ENCODE measurements around the gene CNBD2. TPM values are rescaled to one million over a fixed set of nuclear protein-coding genes. Genes with fewer than 3 reads are reported as not detected.
A peak's percentile ranks its signal among the peaks of the same experiment; 100 is the strongest.
"Not testable (repeated sequence)": the region's sequence is repeated elsewhere in the genome, so short reads cannot be mapped to it uniquely, and the experiment has no call there.

CNBD2 gene
- polyA plus RNA-seq, 3 donors = 8.0 to 11.3 (median 9.3) TPM

DNA sequence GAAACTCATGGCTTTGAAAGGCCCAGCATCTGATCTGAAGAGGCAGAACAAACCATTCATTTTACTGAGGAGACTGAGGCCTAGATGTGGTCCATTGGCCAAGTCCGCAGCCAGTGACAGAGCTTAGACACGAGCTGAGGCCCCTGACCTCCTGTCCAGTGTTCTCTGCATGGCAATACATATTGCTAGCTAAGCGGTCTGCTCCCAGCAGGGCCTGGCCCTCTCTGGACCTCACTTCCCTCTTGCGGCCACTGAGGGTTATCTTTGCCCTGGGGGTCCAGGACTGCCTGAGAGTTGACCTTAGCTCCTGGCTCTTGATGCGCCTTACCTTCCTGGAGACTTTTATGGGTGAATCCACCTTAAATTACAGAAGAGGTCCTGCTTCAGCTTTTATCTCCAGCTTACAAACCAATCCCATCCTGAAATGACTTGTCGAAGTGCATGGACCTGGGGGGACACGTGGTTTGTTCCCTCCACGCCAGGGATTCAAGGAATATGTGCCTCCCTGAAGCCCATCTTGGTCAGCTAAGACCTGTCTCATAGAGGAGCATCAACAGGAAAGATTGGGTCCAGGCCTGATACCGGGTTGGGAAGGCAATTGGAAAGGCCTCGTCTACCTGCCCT, 75.6 kb downstream of the CNBD2 start:
- Mint-ChIP-seq H3K4me1 (peaks cover 36% of the 10 kb centered on the region), H3K27me3 (ENCODE audit: low read depth in 3 of 3) (peaks cover 0 to 2% (median 2%) of the 10 kb centered on the region in 3 donors), H3K27ac (peak overlapping the region in 6 of 7 donors; percentile 1 to 67 (median 52)), H3K4me3 (no peak overlapping the region), H3K36me3 (peaks cover 7 to 27% of the 10 kb centered on the region in 2 donors), H3K9me3 (no peaks in the 10 kb centered on the region)
- DNase-seq = no peak
- TF ChIP-seq, protein P1, sequence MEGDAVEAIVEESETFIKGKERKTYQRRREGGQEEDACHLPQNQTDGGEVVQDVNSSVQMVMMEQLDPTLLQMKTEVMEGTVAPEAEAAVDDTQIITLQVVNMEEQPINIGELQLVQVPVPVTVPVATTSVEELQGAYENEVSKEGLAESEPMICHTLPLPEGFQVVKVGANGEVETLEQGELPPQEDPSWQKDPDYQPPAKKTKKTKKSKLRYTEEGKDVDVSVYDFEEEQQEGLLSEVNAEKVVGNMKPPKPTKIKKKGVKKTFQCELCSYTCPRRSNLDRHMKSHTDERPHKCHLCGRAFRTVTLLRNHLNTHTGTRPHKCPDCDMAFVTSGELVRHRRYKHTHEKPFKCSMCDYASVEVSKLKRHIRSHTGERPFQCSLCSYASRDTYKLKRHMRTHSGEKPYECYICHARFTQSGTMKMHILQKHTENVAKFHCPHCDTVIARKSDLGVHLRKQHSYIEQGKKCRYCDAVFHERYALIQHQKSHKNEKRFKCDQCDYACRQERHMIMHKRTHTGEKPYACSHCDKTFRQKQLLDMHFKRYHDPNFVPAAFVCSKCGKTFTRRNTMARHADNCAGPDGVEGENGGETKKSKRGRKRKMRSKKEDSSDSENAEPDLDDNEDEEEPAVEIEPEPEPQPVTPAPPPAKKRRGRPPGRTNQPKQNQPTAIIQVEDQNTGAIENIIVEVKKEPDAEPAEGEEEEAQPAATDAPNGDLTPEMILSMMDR (IDR thresholded peaks at IDR 0.05) = no peak
- WGBS (ENCODE audit: insufficient coverage) = 86% methylated on average over 9 of the region's 10 CpGs
- H3K27me3 ChIP-seq (ENCODE audit: control insufficient read depth in 2 of 2, insufficient read depth in 2 of 2, low read length in 2 of 2) = no peaks in the 10 kb centered on the region
- intact Hi-C loops (cut with micrococcal nuclease) = no loop called here
- H3K9me3 ChIP-seq (replicated peaks in 1 of 2; ENCODE audit: control insufficient read depth in 1 of 2, insufficient read depth in 1 of 2, low read length in 2 of 2) = no peaks in the 10 kb centered on the region
- no peak overlapping the region for H2AFZ ChIP-seq (ENCODE audit: insufficient read depth, low read depth, low read length, poor library complexity, severe bottlenecking)
- H3K27ac ChIP-seq (ENCODE audit: low read depth in 1 of 2, low read length in 2 of 2) = peak overlapping the region in 1 of 2 donors; percentile 22
- no peak overlapping the region for H3K9ac ChIP-seq (ENCODE audit: insufficient read depth, low read length, poor library complexity, severe bottlenecking)
- H3K36me3 ChIP-seq (replicated peaks in 1 of 2; ENCODE audit: control insufficient read depth in 1 of 2, insufficient read depth in 2 of 2, low read length in 2 of 2) = peaks cover 0 to 10% of the 10 kb centered on the region in 2 donors
- H3K4me2 ChIP-seq (replicated peaks; ENCODE audit: extremely low read depth, low read length, poor library complexity, severe bottlenecking) = no peak overlapping the region
- peaks cover 27% of the 10 kb centered on the region for H3K79me2 ChIP-seq (ENCODE audit: insufficient read depth, low read length)
- no peak overlapping the region for H3K4me3 ChIP-seq (replicated peaks in 1 of 3; ENCODE audit: low read depth in 2 of 3, low read length in 3 of 3)
- peaks cover 49% of the 10 kb centered on the region for H4K20me1 ChIP-seq (ENCODE audit: insufficient read depth, low read length)
- peaks cover 2 to 14% of the 10 kb centered on the region in 2 donors for H3K4me1 ChIP-seq (ENCODE audit: control insufficient read depth in 1 of 2, insufficient read depth in 2 of 2, low read length in 2 of 2)

DNA sequence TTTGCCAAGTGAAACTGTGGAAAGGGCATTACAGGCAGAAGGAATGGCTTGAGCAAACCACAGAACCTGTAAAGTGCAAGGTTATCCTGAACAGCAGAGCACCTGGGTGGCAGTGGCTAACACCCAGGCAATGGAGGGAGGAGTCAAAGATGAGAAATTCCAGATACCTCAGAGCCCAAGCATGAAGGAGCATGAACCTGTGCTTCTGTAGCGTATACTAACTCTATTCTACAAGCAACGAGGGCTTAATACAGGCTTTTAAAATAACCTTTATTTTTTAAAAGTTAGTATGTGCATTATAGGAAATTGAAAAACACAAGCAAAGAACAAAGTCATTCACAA, 77.0 kb downstream of the CNBD2 start:
- H3K4me2 ChIP-seq (replicated peaks; ENCODE audit: extremely low read depth, low read length, poor library complexity, severe bottlenecking) = no peak overlapping the region
- Mint-ChIP-seq H3K27ac (peak overlapping the region in 1 of 7 donors; percentile 63), H3K9me3 (no peaks in the 10 kb centered on the region), H3K4me3 (no peak overlapping the region), H3K36me3 (peaks cover 7 to 27% of the 10 kb centered on the region in 2 donors), H3K4me1 (peaks cover 43% of the 10 kb centered on the region), H3K27me3 (ENCODE audit: low read depth in 3 of 3) (peaks cover 0 to 2% (median 0%) of the 10 kb centered on the region in 3 donors)
- intact Hi-C loops (cut with micrococcal nuclease) = no loop called here
- peaks cover 0 to 10% of the 10 kb centered on the region in 2 donors for H3K36me3 ChIP-seq (replicated peaks in 1 of 2; ENCODE audit: control insufficient read depth in 1 of 2, insufficient read depth in 2 of 2, low read length in 2 of 2)
- peaks cover 40% of the 10 kb centered on the region for H3K79me2 ChIP-seq (ENCODE audit: insufficient read depth, low read length)
- no peak overlapping the region for H2AFZ ChIP-seq (ENCODE audit: insufficient read depth, low read depth, low read length, poor library complexity, severe bottlenecking)
- H3K27me3 ChIP-seq (ENCODE audit: control insufficient read depth in 2 of 2, insufficient read depth in 2 of 2, low read length in 2 of 2) = no peaks in the 10 kb centered on the region
- no peak overlapping the region for H3K4me3 ChIP-seq (replicated peaks in 1 of 3; ENCODE audit: low read depth in 2 of 3, low read length in 3 of 3)
- peaks cover 2 to 12% of the 10 kb centered on the region in 2 donors for H3K4me1 ChIP-seq (ENCODE audit: control insufficient read depth in 1 of 2, insufficient read depth in 2 of 2, low read length in 2 of 2)
- no CpG with 5 or more reads among the region's 2 CpGs for WGBS (ENCODE audit: insufficient coverage)
- no peaks in the 10 kb centered on the region for H3K9me3 ChIP-seq (replicated peaks in 1 of 2; ENCODE audit: control insufficient read depth in 1 of 2, insufficient read depth in 1 of 2, low read length in 2 of 2)
- no peak overlapping the region for H3K9ac ChIP-seq (ENCODE audit: insufficient read depth, low read length, poor library complexity, severe bottlenecking)
- TF ChIP-seq, protein P1 (IDR thresholded peaks at IDR 0.05) = no peak
- no peak for DNase-seq
- H4K20me1 ChIP-seq (ENCODE audit: insufficient read depth, low read length) = peaks cover 49% of the 10 kb centered on the region
- no peak overlapping the region for H3K27ac ChIP-seq (ENCODE audit: low read depth in 1 of 2, low read length in 2 of 2)

DNA sequence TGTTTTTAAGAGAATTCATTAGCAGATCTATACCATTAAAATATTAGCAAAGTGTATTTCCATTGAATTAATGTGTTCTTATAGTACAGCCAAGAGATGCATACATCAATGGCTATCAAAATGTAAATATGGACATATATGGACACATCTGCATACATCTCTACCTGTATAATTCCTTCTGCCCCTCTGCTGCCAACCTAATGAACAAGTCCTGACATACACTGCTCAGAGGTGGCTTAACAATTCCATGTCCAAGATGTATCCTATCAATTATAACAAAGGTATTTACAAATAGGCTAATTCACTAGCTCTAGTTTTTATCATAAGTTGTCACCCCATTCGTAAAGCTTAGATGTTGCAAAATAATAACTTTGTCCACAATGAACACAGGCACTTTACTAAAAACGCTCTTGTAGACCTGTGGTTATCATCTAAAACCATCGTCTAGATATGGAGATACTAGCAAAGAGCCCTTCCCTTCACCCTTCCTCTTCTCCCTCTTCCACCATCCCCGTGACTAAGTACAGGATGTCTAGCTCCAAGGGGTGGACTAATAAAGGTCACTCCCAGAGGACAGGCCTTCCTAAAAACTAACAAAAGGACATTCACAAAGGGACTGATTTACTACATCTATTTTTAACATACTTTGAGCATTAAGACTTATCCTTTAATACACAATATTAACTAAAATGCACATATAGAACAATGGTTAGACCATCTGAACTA, 77.8 kb downstream of the CNBD2 start:
- Mint-ChIP-seq H3K27ac (peak overlapping the region in 2 of 7 donors; percentile 42 to 60), H3K36me3 (peaks cover 7 to 27% of the 10 kb centered on the region in 2 donors), H3K4me1 (peaks cover 42% of the 10 kb centered on the region)
- H3K9me3 ChIP-seq (replicated peaks in 1 of 2; ENCODE audit: control insufficient read depth in 1 of 2, insufficient read depth in 1 of 2, low read length in 2 of 2); H3K9me3 Mint-ChIP-seq; H3K27me3 Mint-ChIP-seq (ENCODE audit: low read depth in 3 of 3); H3K4me2 ChIP-seq (replicated peaks; ENCODE audit: extremely low read depth, low read length, poor library complexity, severe bottlenecking); H3K27ac ChIP-seq (ENCODE audit: low read depth in 1 of 2, low read length in 2 of 2); H3K4me3 Mint-ChIP-seq; H3K4me3 ChIP-seq (replicated peaks in 1 of 3; ENCODE audit: low read depth in 2 of 3, low read length in 3 of 3); DNase-seq; H3K9ac ChIP-seq (ENCODE audit: insufficient read depth, low read length, poor library complexity, severe bottlenecking); H3K27me3 ChIP-seq (ENCODE audit: control insufficient read depth in 2 of 2, insufficient read depth in 2 of 2, low read length in 2 of 2); H2AFZ ChIP-seq (ENCODE audit: insufficient read depth, low read depth, low read length, poor library complexity, severe bottlenecking); intact Hi-C loops (cut with micrococcal nuclease): not testable (repeated sequence)
- Histone ChIP-seq H3K4me1 (ENCODE audit: control insufficient read depth in 1 of 2, insufficient read depth in 2 of 2, low read length in 2 of 2) (peaks cover 5 to 12% of the 10 kb centered on the region in 2 donors), H3K36me3 (replicated peaks in 1 of 2; ENCODE audit: control insufficient read depth in 1 of 2, insufficient read depth in 2 of 2, low read length in 2 of 2) (peaks cover 0 to 10% of the 10 kb centered on the region in 2 donors), H3K79me2 (ENCODE audit: insufficient read depth, low read length) (peaks cover 44% of the 10 kb centered on the region), H4K20me1 (ENCODE audit: insufficient read depth, low read length) (peaks cover 49% of the 10 kb centered on the region)
- 90% methylated on average over 2 of the region's 4 CpGs for WGBS (ENCODE audit: insufficient coverage)

Data from CD14-positive monocyte (primary cell).